GM12878 (cell line): ENCODE data around the gene LIX1L. TPM values are rescaled to one million over a fixed set of nuclear protein-coding genes. Genes with fewer than 3 reads are reported as not detected.

Experiments used
- ATAC-seq: fragments of 200-7000 bp; cut with Tn5 transposase; 3 replicates; pipeline ENCODE4 v1.9.1; 2020; ENCODE audit warnings: mild to moderate bottlenecking, moderate library complexity
- BruUV-seq: library from RNA; stranded (reverse); fragments of 400-500 nt; replicated peaks from 2 replicates; lab custom pipeline; 2021; lab: Mats Ljungman, UMichigan
- CTCF ChIA-PET: fragments of 300-600 bp; sonication (Branson Sonifier 250); formaldehyde crosslinking; extraction: SDS; loops from one replicate; lab custom pipeline; 2021; ENCODE audit warnings: inconsistent platforms; lab: Yijun Ruan, JAX
- POLR2A ChIA-PET: fragments of 350-600 bp; formaldehyde crosslinking; extraction: SDS; loops from one replicate; lab custom pipeline; 2021; ENCODE audit warnings: inconsistent platforms; lab: Charles Lee
- RAD21 ChIA-PET: fragments of 300-600 bp; sonication (Branson Sonifier 250); formaldehyde crosslinking; loops from one replicate; lab custom pipeline; 2023; ENCODE audit warnings: antibody characterized with exemption; ENCODE audit not compliant: unreplicated experiment; lab: Charles Lee
- SMC1A ChIA-PET: fragments of 300-600 bp; sonication (Branson Sonifier 250); formaldehyde crosslinking; loops from one replicate; lab custom pipeline; 2023; ENCODE audit not compliant: unreplicated experiment, uncharacterized antibody; lab: Charles Lee
- DNase-seq: peaks from one replicate; pipeline ENCODE4 v3.0.0-alpha.2; 2011; ENCODE audit warnings: low read depth, low spot score
- FAIRE-seq: peaks from 3 replicates; lab custom pipeline; 2011; peaks lifted over from hg19 to GRCh38; lab: Jason Lieb, UNC
- H2AFZ ChIP-seq: 2 replicates; pipeline ENCODE4 v1.6.0; 2011; ENCODE audit warnings: low read depth, low read length, control low read depth; ENCODE audit not compliant: control insufficient read depth
- H3K27ac ChIP-seq: 2 replicates; pipeline ENCODE4 v1.5.1; 2011; ENCODE audit warnings: control low read depth; ENCODE audit not compliant: control insufficient read depth, insufficient read depth
- H3K27me3 ChIP-seq, 2 experiments: replicated peaks in 1 of 2; 2 replicates each; pipeline versions ENCODE4 v1.6.0 to v1.6.1; 2011; ENCODE audit warnings: low read length in 1 of 2; ENCODE audit not compliant: control insufficient read depth in 2 of 2, insufficient read depth in 2 of 2
- H3K36me3 ChIP-seq, 2 experiments: 2 replicates each; pipeline ENCODE4 v1.5.1; 2011; ENCODE audit warnings: low read length in 1 of 2; ENCODE audit not compliant: control insufficient read depth in 2 of 2, insufficient read depth in 2 of 2
- H3K4me1 ChIP-seq: 2 replicates; pipeline ENCODE4 v1.6.1; 2011; ENCODE audit warnings: mild to moderate bottlenecking, low read length, moderate library complexity, mixed read lengths; ENCODE audit not compliant: control insufficient read depth, insufficient read depth
- H3K4me2 ChIP-seq: 2 replicates; pipeline ENCODE4 v1.6.0; 2011; ENCODE audit warnings: control low read depth; ENCODE audit not compliant: control insufficient read depth, insufficient read depth
- H3K4me3 ChIP-seq: fragments of 200-600 bp; sonication (generic); 2 replicates; pipeline ENCODE4 v1.5.1; 2016
- H3K79me2 ChIP-seq: 2 replicates; pipeline ENCODE4 v1.6.0; 2011; ENCODE audit warnings: low read length; ENCODE audit not compliant: control insufficient read depth, insufficient read depth
- H3K9ac ChIP-seq: 2 replicates; pipeline ENCODE4 v1.8.0; 2011; ENCODE audit warnings: low read length, control low read depth, mixed read lengths; ENCODE audit not compliant: control insufficient read depth, insufficient read depth
- H3K9me3 ChIP-seq: replicated peaks from 3 replicates; pipeline ENCODE4 v1.5.1; 2011; ENCODE audit warnings: mild to moderate bottlenecking, low read length; ENCODE audit not compliant: control insufficient read depth, insufficient read depth
- H4K20me1 ChIP-seq: 2 replicates; pipeline ENCODE4 v1.6.0; 2011; ENCODE audit not compliant: control insufficient read depth, insufficient read depth
- CEBPZ ChIP-seq: fragments of 150-350 bp; IDR thresholded peaks from 2 replicates; pipeline ENCODE4 v1.6.1; 2016; ENCODE audit warnings: low read depth, low read length
- DPF2 ChIP-seq: fragments of 450-650 bp; IDR thresholded peaks from 2 replicates; pipeline ENCODE4 v1.6.1; 2017; ENCODE audit warnings: mild to moderate bottlenecking
- LARP7 ChIP-seq: fragments of 450-650 bp; IDR thresholded peaks from 2 replicates; pipeline ENCODE4 v1.6.1; 2017; ENCODE audit warnings: mild to moderate bottlenecking
- MYB ChIP-seq: fragments of 150-350 bp; IDR thresholded peaks from 2 replicates; pipeline ENCODE4 v1.6.1; 2014; ENCODE audit warnings: mild to moderate bottlenecking, low read depth, low read length, borderline replicate concordance
- RAD21 ChIP-seq: IDR thresholded peaks from 2 replicates; pipeline ENCODE4 v1.6.1; 2011; ENCODE audit warnings: mild to moderate bottlenecking, low read depth, low read length, moderate library complexity; ENCODE audit not compliant: insufficient read depth
- SREBF1 ChIP-seq: IDR thresholded peaks from 2 replicates; pipeline ENCODE4 v1.6.1; 2012; ENCODE audit warnings: mild to moderate bottlenecking, low read length
- WGBS: methylation state at CpG from one replicate; pipeline ENCODE4 v1.1.6; 2016; ENCODE audit warnings: low lambda C conversion rate; ENCODE audit not compliant: insufficient replicate concordance, insufficient coverage; ENCODE audit errors: missing lambda C conversion rate; 5-methylcytosine and 5-hydroxymethylcytosine counted together
- in situ Hi-C: fragments of 300-500 bp; cut with MboI; formaldehyde crosslinking; loops from 9 replicates; pipeline ENCODE4 v1.14.3; 2018; ENCODE audit warnings: mixed read lengths
- intact Hi-C: fragments of 100-400 bp; cut with micrococcal nuclease; formaldehyde crosslinking; loops from one replicate; pipeline ENCODE4 v1.14.2; 2022; ENCODE audit not compliant: unreplicated experiment
- polyA plus RNA-seq, 11 experiments: library from polyadenylated mRNA; depleted of rRNA in 4 of 11; unstranded in 6 of 11; stranded (reverse) in 5 of 11; fragments of >200 nt; fragmentation: Nextera tagmentation in 4 of 11; fragmentation: Illumina TruSeq in 1 of 11; extraction: Ambion mirVana in 4 of 11; extraction: Trizol in 1 of 11; gene quantifications; 1 replicate in 1 of 11; 2 replicates in 10 of 11; pipeline versions ENCODE4 v1.2.1 to v1.2.3, GENCODE V29; 2011 to 2016; ENCODE audit warnings: inconsistent platforms in 2 of 11, missing spikeins in 2 of 11, low read depth in 1 of 11
- total RNA-seq, 4 experiments: library from RNA; depleted of rRNA in 3 of 4; stranded (reverse); fragments of >200 nt in 3 of 4; fragmentation: Illumina TruSeq in 1 of 4; extraction: Trizol in 1 of 4; gene quantifications; 2 replicates each; pipeline versions ENCODE4 v1.2.1 to v1.2.3, GENCODE V29; 2013 to 2021

Gene LIX1L
- total and polyA plus RNA-seq, 10 of the 15 experiments (the other 5 are each of a cell fraction or from before 2014, with no cell fraction given): 5.5 to 48.2 (median 15.3) TPM

GRCh38 chr1:145955436-145955835 lies 2.4 kb downstream of the LIX1L start:
- intact Hi-C loops: no loop called here
- SMC1A ChIA-PET: interaction anchor here (0.6 to 2.8 kb wide), 12 partner anchors 9 to 121 kb away, joined by 3 to 15 read pairs (median 4); partner anchors contain the start of genes ANKRD34A, NUDT17, POLR3GL and RBM8A

More at GRCh38 chr1:145955436-145955835, 2.4 kb downstream of the LIX1L start:
- Histone ChIP-seq H3K27me3 (no peaks in the 10 kb centered on the region), H2AFZ (no peak overlapping the region), H4K20me1 (no peaks in the 10 kb centered on the region), H3K9me3 (no peaks in the 10 kb centered on the region), H3K79me2 (peaks cover 21% of the 10 kb centered on the region), H3K27ac (no peak overlapping the region), H3K4me3 (no peak overlapping the region), H3K4me1 (no peaks in the 10 kb centered on the region), H3K9ac (no peak overlapping the region), H3K36me3 (no peaks in the 10 kb centered on the region; a peak in 1 of 4 replicates), H3K4me2 (peak overlapping the region; percentile 93)
- FAIRE-seq (no peak), ATAC-seq (no peak), DNase-seq (no peak)
- 89% methylated on average over 2 of the region's 2 CpGs for WGBS
- RAD21 ChIA-PET: interaction anchor here (0.9 to 4.7 kb wide), 4 partner anchors 9 to 96 kb away, joined by 3 to 47 read pairs (median 8); partner anchors contain the start of genes ANKRD34A and POLR3GL
- in situ Hi-C loops: no loop called here
- no TSS peak for BruUV-seq
- POLR2A ChIA-PET: interaction anchor here (0.5 to 5.8 kb wide), 6 partner anchors 9 to 167 kb away, joined by 3 to 58 read pairs (median 10); partner anchors contain the start of genes ANKRD34A, HJV, POLR3GL and RBM8A
- TF ChIP-seq SREBF1: no peak
- TF ChIP-seq CEBPZ: no peak
- no peak for TF ChIP-seq RAD21
- TF ChIP-seq DPF2: no peak
- TF ChIP-seq LARP7: no peak
- no peak for TF ChIP-seq MYB
- CTCF ChIA-PET: interaction anchor here (0.6 to 4.1 kb wide), 5 partner anchors 21 to 52 kb away, joined by 3 to 27 read pairs (median 4); partner anchors contain the start of genes ITGA10 and RBM8A
